Activated naive CD4-positive, alpha-beta T cell treated with anti-CD3 and anti-CD28 coated beads for 36 hours (primary cell): Measurements from ENCODE around the gene ISYNA1. TPM values are rescaled to one million over a fixed set of nuclear protein-coding genes. Genes with fewer than 3 reads are reported as not detected.

ENCODE experiments used
- CTCF ChIA-PET: fragments of 350-600 bp; sonication (Branson Sonifier 250); formaldehyde crosslinking; loops from one replicate; lab custom pipeline; 2021; ENCODE audit warnings: antibody characterized with exemption; lab: Charles Lee
- DNase-seq: peaks from one replicate; pipeline ENCODE4 v3.0.0-alpha.2; 2020
- H3K27ac Mint-ChIP-seq: one replicate; pipeline ENCODE4 v1.8.0; 2021; ENCODE audit warnings: mild to moderate bottlenecking, mixed read lengths
- H3K27me3 Mint-ChIP-seq: one replicate; pipeline ENCODE4 v1.8.0; 2021; ENCODE audit warnings: low read depth, mixed read lengths
- H3K36me3 Mint-ChIP-seq: one replicate; pipeline ENCODE4 v1.8.0; 2021; ENCODE audit warnings: low read depth, mixed read lengths
- H3K4me1 Mint-ChIP-seq: one replicate; pipeline ENCODE4 v1.8.0; 2021; ENCODE audit warnings: low read depth, mixed read lengths
- H3K4me3 Mint-ChIP-seq: one replicate; pipeline ENCODE4 v1.8.0; 2021; ENCODE audit warnings: mild to moderate bottlenecking, moderate library complexity, mixed read lengths
- H3K9me3 Mint-ChIP-seq: one replicate; pipeline ENCODE4 v1.8.0; 2021; ENCODE audit warnings: mixed read lengths
- intact Hi-C: fragments of 100-400 bp; cut with micrococcal nuclease; formaldehyde crosslinking; loops from one replicate; pipeline ENCODE4 v1.15.1; 2023
- total RNA-seq, 2 experiments: library from RNA; stranded (reverse); gene quantifications; one replicate each; pipeline ENCODE4 v1.2.3, GENCODE V29; 2021

The ISYNA1 gene
- total RNA-seq, 2 experiments from 2014 or later, result 12.3 to 14.3 TPM

GRCh38 chr19:18465214-18465963 lies 27.5 kb upstream of the ISYNA1 start:
- intact Hi-C loops, result no loop called here
- peaks cover 2% of the 10 kb centered on the region for H3K4me1 Mint-ChIP-seq
- no peaks in the 10 kb centered on the region for H3K27me3 Mint-ChIP-seq
- no peaks in the 10 kb centered on the region for H3K9me3 Mint-ChIP-seq
- no peak overlapping the region for H3K27ac Mint-ChIP-seq
- H3K36me3 Mint-ChIP-seq, result peaks cover 7% of the 10 kb centered on the region
- CTCF ChIA-PET, result interaction anchor here (0.6 to 8.8 kb wide), 4 partner anchors 15 to 137 kb away, joined by 3 to 60 read pairs (median 4); no protein-coding TSS in a partner anchor
- no peak overlapping the region for H3K4me3 Mint-ChIP-seq
- no peak for DNase-seq

- intact Hi-C loops, result no loop called here
- Mint-ChIP-seq H3K36me3 (peaks cover 7% of the 10 kb centered on the region), H3K4me1 (peaks cover 2% of the 10 kb centered on the region), H3K9me3 (no peaks in the 10 kb centered on the region), H3K4me3 (no peak overlapping the region), H3K27ac (no peak overlapping the region), H3K27me3 (no peaks in the 10 kb centered on the region)
- DNase-seq, result no peak
- CTCF ChIA-PET, result interaction anchor here (0.6 to 8.8 kb wide), 6 partner anchors 9 to 136 kb away, joined by 3 to 60 read pairs (median 4); no protein-coding TSS in a partner anchor
Measured at GRCh38 chr19:18464646-18465045, 26.7 kb upstream of the ISYNA1 start.

GRCh38 chr19:18461471-18461870 lies 23.5 kb upstream of the ISYNA1 start:
- Mint-ChIP-seq H3K4me3 (no peak overlapping the region), H3K27ac (no peak overlapping the region), H3K4me1 (peaks cover 2% of the 10 kb centered on the region), H3K36me3 (peaks cover 7% of the 10 kb centered on the region), H3K9me3 (no peaks in the 10 kb centered on the region), H3K27me3 (no peaks in the 10 kb centered on the region)
- intact Hi-C loops, result no loop called here
- CTCF ChIA-PET, result interaction anchor here (0.6 to 8.8 kb wide), 9 partner anchors 9 to 386 kb away, joined by 3 to 60 read pairs (median 4); no protein-coding TSS in a partner anchor
- no peak for DNase-seq

GRCh38 chr19:18460900-18461299 lies 23.0 kb upstream of the ISYNA1 start:
- H3K9me3 Mint-ChIP-seq, result no peaks in the 10 kb centered on the region
- H3K4me3 Mint-ChIP-seq, result no peak overlapping the region
- CTCF ChIA-PET, result interaction anchor here (1.1 to 8.8 kb wide), 6 partner anchors 9 to 427 kb away, joined by 3 to 60 read pairs (median 6); no protein-coding TSS in a partner anchor
- peaks cover 7% of the 10 kb centered on the region for H3K36me3 Mint-ChIP-seq
- DNase-seq, result no peak
- H3K4me1 Mint-ChIP-seq, result peaks cover 2% of the 10 kb centered on the region
- H3K27me3 Mint-ChIP-seq, result no peaks in the 10 kb centered on the region
- H3K27ac Mint-ChIP-seq, result no peak overlapping the region
- intact Hi-C loops, result no loop called here

- intact Hi-C loops, result no loop called here
- CTCF ChIA-PET, result interaction anchor here (0.5 to 1.0 kb wide), 2 partner anchors 12 to 63 kb away, joined by 3 read pairs; no protein-coding TSS in a partner anchor
- no peak overlapping the region for H3K27ac Mint-ChIP-seq
Measured at GRCh38 chr19:18457483-18458331, 19.8 kb upstream of the ISYNA1 start.

DNA sequence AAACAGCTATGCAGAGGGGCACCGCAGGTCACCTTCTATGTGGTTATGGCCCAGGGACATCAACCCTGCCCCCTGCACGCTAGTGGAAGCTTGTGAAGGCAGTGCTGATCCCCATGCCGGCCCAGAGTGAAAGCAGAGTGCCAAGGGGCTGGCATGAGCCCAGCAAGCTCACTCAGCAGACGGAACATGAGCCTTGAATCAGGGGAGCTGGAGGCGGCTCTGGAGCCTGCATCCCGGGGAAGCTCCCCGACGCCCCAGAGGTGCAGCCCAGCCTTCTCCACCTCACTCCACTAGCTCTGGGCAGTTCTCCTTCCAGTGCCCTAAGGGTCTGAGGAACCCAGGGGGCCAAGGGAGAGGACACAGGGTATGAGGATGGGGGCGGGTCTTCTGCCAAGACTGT lies 19.0 kb upstream of the ISYNA1 start:
- no peaks in the 10 kb centered on the region for H3K9me3 Mint-ChIP-seq
- DNase-seq, result no peak
- intact Hi-C loops, result no loop called here
- H3K4me1 Mint-ChIP-seq, result no peaks in the 10 kb centered on the region
- H3K4me3 Mint-ChIP-seq, result no peak overlapping the region
- H3K36me3 Mint-ChIP-seq, result no peaks in the 10 kb centered on the region
- H3K27ac Mint-ChIP-seq, result no peak overlapping the region
- no peaks in the 10 kb centered on the region for H3K27me3 Mint-ChIP-seq
- CTCF ChIA-PET, result interaction anchor here (0.5 to 0.7 kb wide), 2 partner anchors 27 to 64 kb away, joined by 3 to 8 read pairs; no protein-coding TSS in a partner anchor

More at GRCh38 chr19:18457483-18458331, 19.8 kb upstream of the ISYNA1 start:
- Mint-ChIP-seq H3K4me1 (no peaks in the 10 kb centered on the region), H3K36me3 (no peaks in the 10 kb centered on the region), H3K9me3 (no peaks in the 10 kb centered on the region), H3K4me3 (no peak overlapping the region), H3K27me3 (no peaks in the 10 kb centered on the region)
- DNase-seq, result no peak

DNA sequence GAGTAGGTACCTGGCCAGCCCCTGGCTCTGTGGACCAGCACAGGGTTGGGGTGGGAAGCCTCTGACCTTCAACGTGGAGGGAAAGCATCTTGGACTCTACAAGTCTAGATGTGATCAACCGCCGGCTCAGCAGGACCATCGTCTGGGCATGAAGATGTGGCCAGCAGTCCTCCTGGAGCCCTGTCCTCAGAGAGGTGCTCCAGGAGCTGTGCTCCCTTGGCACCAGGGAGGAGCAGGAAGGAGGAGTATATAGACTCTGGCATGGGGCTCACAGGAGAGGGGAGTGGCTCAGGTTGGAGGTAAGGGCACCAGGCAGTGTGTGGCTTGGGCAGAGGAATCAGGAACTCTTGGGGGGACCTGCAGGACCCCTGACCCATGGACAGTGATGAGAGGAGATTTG lies 18.3 kb upstream of the ISYNA1 start:
- CTCF ChIA-PET, result interaction anchor here (0.6 kb wide), 1 partner anchor 106 kb away, joined by 3 read pairs; no protein-coding TSS in a partner anchor

DNA sequence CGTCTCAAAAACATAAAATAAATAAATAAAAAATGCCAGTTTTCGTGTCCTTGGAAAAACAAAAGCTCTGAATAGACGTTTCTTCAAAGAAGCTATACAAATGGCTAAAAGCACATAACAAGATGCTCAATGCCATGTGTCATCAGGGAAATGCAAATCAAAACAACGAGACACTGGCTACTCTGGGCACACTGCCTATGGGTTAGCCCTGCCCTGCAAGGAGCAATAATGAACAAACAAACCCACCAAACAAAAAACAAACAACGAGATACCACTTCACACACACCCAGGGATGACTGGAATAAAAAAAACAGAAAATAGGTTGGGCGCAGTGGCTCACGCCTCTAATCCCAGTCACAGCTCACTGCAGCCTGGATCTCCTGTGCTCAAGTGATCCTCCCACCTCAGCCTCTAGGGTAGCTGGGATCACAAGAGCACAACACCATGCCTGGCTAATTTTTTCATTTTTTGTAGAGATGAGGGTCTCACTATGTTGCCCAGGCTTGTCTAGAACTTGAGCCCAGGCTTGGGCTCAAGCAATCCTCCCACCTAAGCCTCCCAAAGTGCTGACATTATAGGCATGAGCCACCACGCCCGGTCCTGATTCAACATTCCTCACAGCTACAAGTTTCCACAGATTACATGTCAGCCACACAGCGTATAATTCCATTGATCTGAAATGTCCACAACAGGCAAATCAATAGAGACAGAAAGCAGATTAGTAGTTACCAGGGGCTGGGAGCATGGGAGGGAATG lies 15.5 kb upstream of the ISYNA1 start:
- H3K36me3 Mint-ChIP-seq, result peaks cover 5% of the 10 kb centered on the region
- no peaks in the 10 kb centered on the region for H3K27me3 Mint-ChIP-seq
- H3K27ac Mint-ChIP-seq, result no peak overlapping the region
- H3K9me3 Mint-ChIP-seq, result no peaks in the 10 kb centered on the region
- intact Hi-C loops, result loop anchor here (5.0 kb wide), 2 partner anchors 134 to 219 kb away; partner anchors contain the start of gene REX1BD
- H3K4me3 Mint-ChIP-seq, result no peak overlapping the region
- CTCF ChIA-PET, result interaction anchor here (0.6 to 6.0 kb wide), 3 partner anchors 9 to 771 kb away, joined by 3 to 60 read pairs (median 3); no protein-coding TSS in a partner anchor
- DNase-seq, result no peak
- H3K4me1 Mint-ChIP-seq, result no peaks in the 10 kb centered on the region

More for the DNA sequence above, 18.3 kb upstream of the ISYNA1 start:
- intact Hi-C loops, result no loop called here
- Mint-ChIP-seq H3K36me3 (no peaks in the 10 kb centered on the region), H3K4me1 (no peaks in the 10 kb centered on the region), H3K9me3 (no peaks in the 10 kb centered on the region), H3K4me3 (no peak overlapping the region), H3K27me3 (no peaks in the 10 kb centered on the region), H3K27ac (no peak overlapping the region)
- no peak for DNase-seq

- H3K4me3 Mint-ChIP-seq, result no peak overlapping the region
- CTCF ChIA-PET, result interaction anchor here (1.0 to 6.0 kb wide), 3 partner anchors 10 to 33 kb away, joined by 4 to 60 read pairs (median 16); partner anchors contain the start of gene SSBP4
- no peaks in the 10 kb centered on the region for H3K27me3 Mint-ChIP-seq
- peaks cover 5% of the 10 kb centered on the region for H3K36me3 Mint-ChIP-seq
- no peak for DNase-seq
- no peaks in the 10 kb centered on the region for H3K9me3 Mint-ChIP-seq
- H3K27ac Mint-ChIP-seq, result no peak overlapping the region
- intact Hi-C loops, result loop anchor here (5.0 kb wide), 2 partner anchors 135 to 220 kb away; partner anchors contain the start of gene REX1BD
- H3K4me1 Mint-ChIP-seq, result no peaks in the 10 kb centered on the region
Measured at GRCh38 chr19:18452386-18452785, 14.5 kb upstream of the ISYNA1 start.

GRCh38 chr19:18450931-18451836 lies 13.3 kb upstream of the ISYNA1 start:
- H3K9me3 Mint-ChIP-seq, result no peaks in the 10 kb centered on the region
- H3K27me3 Mint-ChIP-seq, result no peaks in the 10 kb centered on the region
- no peak overlapping the region for H3K27ac Mint-ChIP-seq
- intact Hi-C loops, result loop anchor here (2.0 to 5.0 kb wide), 3 partner anchors 136 to 464 kb away; partner anchors contain the start of gene REX1BD
- peaks cover 6% of the 10 kb centered on the region for H3K36me3 Mint-ChIP-seq
- H3K4me3 Mint-ChIP-seq, result no peak overlapping the region
- no peaks in the 10 kb centered on the region for H3K4me1 Mint-ChIP-seq
- peak; percentile 93 for DNase-seq
- CTCF ChIA-PET, result interaction anchor here (0.6 to 6.0 kb wide), 20 partner anchors 11 to 688 kb away, joined by 3 to 60 read pairs (median 4); partner anchors contain the start of genes FKBP8, REX1BD and SSBP4
